Esophagus squamous epithelium (tissue), 5 donors: ENCODE results near the gene CHD6. TPM values are rescaled to one million over a fixed set of nuclear protein-coding genes. Genes with fewer than 3 reads are reported as not detected.

Source experiments
- DNase-seq: peaks from one replicate; lab custom pipeline; 2025; lab: John Stamatoyannopoulos, UW
- H3K27ac ChIP-seq, 4 donors: fragments of 200-600 bp; sonication (generic); one replicate each; pipeline ENCODE4 v1.5.1; 2016 to 2019; ENCODE audit warnings: mild to moderate bottlenecking in 1 of 4
- H3K27me3 ChIP-seq, 4 donors: fragments of 200-600 bp; sonication (generic); 1 replicate in 3 of 4; 2 replicates in 1 of 4; pipeline versions ENCODE4 v1.5.1 to v1.6.0; 2017 to 2021; ENCODE audit warnings: antibody characterized with exemption in 1 of 4
- H3K36me3 ChIP-seq, 3 donors: fragments of 200-600 bp; sonication (generic); one replicate each; pipeline ENCODE4 v1.5.1; 2016 to 2019
- H3K4me1 ChIP-seq, 3 donors: fragments of 200-600 bp; sonication (generic); one replicate each; pipeline ENCODE4 v1.5.1; 2017 to 2019
- H3K4me3 ChIP-seq, 4 donors: fragments of 200-600 bp; sonication (generic); 1 replicate in 3 of 4; 2 replicates in 1 of 4; pipeline ENCODE4 v1.5.1; 2016 to 2019; ENCODE audit warnings: mild to moderate bottlenecking in 2 of 4, moderate library complexity in 1 of 4
- H3K9me3 ChIP-seq, 3 donors: fragments of 200-600 bp; sonication (generic); one replicate each; pipeline ENCODE4 v1.5.1; 2016 to 2019
- CTCF ChIP-seq, 6 experiments: fragments of 450-650 bp in 4 of 6; fragments of 200-600 bp in 2 of 6; sonication (generic) in 2 of 6; IDR thresholded peaks; one replicate each; pipeline ENCODE4 v1.5.1; 2016 to 2019; ENCODE audit warnings: antibody characterized with exemption in 6 of 6, mild to moderate bottlenecking in 4 of 6, moderate library complexity in 4 of 6
- POLR2A ChIP-seq, 4 donors: fragments of 450-650 bp; IDR thresholded peaks; one replicate each; pipeline ENCODE4 v1.6.1; 2017; ENCODE audit warnings: antibody characterized with exemption in 4 of 4, mild to moderate bottlenecking in 4 of 4, moderate library complexity in 3 of 4
- WGBS, 2 donors: methylation state at CpG; one replicate each; pipeline ENCODE4 v1.1.5; 2018; 5-methylcytosine and 5-hydroxymethylcytosine counted together
- intact Hi-C: fragments of 100-400 bp; cut with DNase I; formaldehyde crosslinking; loops from one replicate; pipeline ENCODE4 v1.15.0; 2022
- total RNA-seq, 4 donors: library from RNA; depleted of rRNA; stranded (reverse); fragments of >200 nt; gene quantifications; one replicate each; pipeline ENCODE4 v1.1.0, GENCODE V29; 2016
- donor health status: DM: yes; HTN: yes; CAD: no.

The CHD6 gene
- total RNA-seq, 4 donors from 2014 or later: 11.8 to 29.9 (median 17.6) TPM

GRCh38 chr20:41355192-41355591 lies 263.0 kb downstream of the CHD6 start:
- intact Hi-C loops: no loop called here
- no peak for TF ChIP-seq POLR2A (IDR thresholded peaks at IDR 0.05)
- no peak for TF ChIP-seq CTCF (IDR thresholded peaks at IDR 0.05)
- WGBS, 2 donors: 97 to 100% methylated on average over 1 to 3 of the region's 3 CpGs
- Histone ChIP-seq H3K27me3 (no peaks in the 10 kb centered on the region), H3K4me1 (no peaks in the 10 kb centered on the region), H3K36me3 (peaks cover 13 to 96% (median 27%) of the 10 kb centered on the region in 3 donors), H3K27ac (no peak overlapping the region), H3K9me3 (no peaks in the 10 kb centered on the region), H3K4me3 (no peak overlapping the region)
- no peak for DNase-seq

GRCh38 chr20:41353530-41353929 lies 264.6 kb downstream of the CHD6 start:
- Histone ChIP-seq H3K4me1 (no peaks in the 10 kb centered on the region), H3K4me3 (no peak overlapping the region), H3K9me3 (no peaks in the 10 kb centered on the region), H3K27ac (no peak overlapping the region), H3K27me3 (no peaks in the 10 kb centered on the region), H3K36me3 (peaks cover 18 to 99% (median 34%) of the 10 kb centered on the region in 3 donors)
- intact Hi-C loops: no loop called here
- no peak for TF ChIP-seq CTCF (IDR thresholded peaks at IDR 0.05)
- TF ChIP-seq POLR2A (IDR thresholded peaks at IDR 0.05): no peak
- DNase-seq: no peak

- Histone ChIP-seq H3K27ac (no peak overlapping the region), H3K4me3 (no peak overlapping the region), H3K4me1 (no peaks in the 10 kb centered on the region), H3K9me3 (no peaks in the 10 kb centered on the region), H3K36me3 (peaks cover 18 to 99% (median 34%) of the 10 kb centered on the region in 3 donors), H3K27me3 (no peaks in the 10 kb centered on the region)
- WGBS, 2 donors: 76 to 100% methylated on average over 1 to 4 of the region's 5 CpGs
- TF ChIP-seq CTCF (IDR thresholded peaks at IDR 0.05) (no peak), POLR2A (IDR thresholded peaks at IDR 0.05) (no peak)
- DNase-seq: no peak
- intact Hi-C loops: no loop called here
These were observed 265.5 kb downstream of the CHD6 start for GRCh38 chr20:41352666-41353065.

- WGBS, 2 donors: 89% methylated on average over 3 of the region's 4 CpGs; no CpG with 5 or more reads in 1 of the 2 donors
- Histone ChIP-seq H3K36me3 (peaks cover 14 to 99% (median 34%) of the 10 kb centered on the region in 3 donors), H3K4me3 (no peak overlapping the region), H3K27ac (no peak overlapping the region), H3K4me1 (no peaks in the 10 kb centered on the region), H3K27me3 (no peaks in the 10 kb centered on the region), H3K9me3 (no peaks in the 10 kb centered on the region)
- intact Hi-C loops: no loop called here
- TF ChIP-seq POLR2A (IDR thresholded peaks at IDR 0.05): no peak
- no peak for TF ChIP-seq CTCF (IDR thresholded peaks at IDR 0.05)
- no peak for DNase-seq
These were observed 266.1 kb downstream of the CHD6 start for GRCh38 chr20:41352106-41352505.
